SKM-1 treated with dmso at 0.1 percent for 144 hours (cell line): ENCODE measurements around the gene ZDHHC16.
"Not testable (repeated sequence)": the region's sequence is repeated elsewhere in the genome, so short reads cannot be mapped to it uniquely, and the experiment has no call there.

Source experiments
- DNase-seq: peaks from one replicate; lab custom pipeline; 2025; ENCODE audit not compliant: unreplicated experiment; lab: John Stamatoyannopoulos, UW

Gene ZDHHC16

GRCh38 chr10:97445722-97446639 is at the start of gene ZDHHC16, which contains the start of gene EXOSC1:
TSS of gene ZDHHC16 (plus strand) at chr10:97446175. CDS start at chr10:97451676, 5,501 bp downstream.
TSS of gene EXOSC1 (minus strand) at chr10:97446006. CDS start at chr10:97445985, 21 bp downstream.
- peak; percentile 98 for DNase-seq

- DNase-seq, result peak; percentile 62
Measured at GRCh38 chr10:97399843-97400545, 46.0 kb upstream of the ZDHHC16 start.

GRCh38 chr10:97400665-97401454 is 45.1 kb upstream of the ZDHHC16 start, which contains the start of gene RRP12:
TSS of gene RRP12 (minus strand) at chr10:97401340. CDS start at chr10:97401231, 109 bp downstream.
- DNase-seq, result peak; percentile 99

DNA sequence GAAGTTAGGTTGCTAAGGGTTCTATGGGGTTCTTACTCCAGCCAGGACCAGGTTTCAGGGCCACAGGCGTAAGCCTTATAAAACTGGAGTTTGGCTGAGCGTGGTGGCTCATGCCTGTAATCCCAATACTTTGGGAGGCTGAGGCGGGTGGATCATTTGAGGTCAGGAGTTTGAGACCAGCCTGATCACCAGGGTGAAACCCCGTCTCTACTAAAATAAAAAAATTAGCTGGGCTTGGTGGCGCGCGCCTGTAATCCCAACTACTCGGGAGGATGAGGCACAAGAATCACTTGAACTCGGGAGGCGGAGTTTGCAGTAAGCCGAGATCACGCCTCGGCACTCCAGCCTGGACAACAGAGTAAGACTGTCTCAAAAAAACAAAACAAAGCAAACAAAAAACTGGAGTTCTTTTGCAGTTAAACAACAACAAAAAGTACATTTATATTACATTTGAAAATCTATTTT is 44.5 kb upstream of the ZDHHC16 start:
- no peak for DNase-seq

- DNase-seq, result no peak
Measured at GRCh38 chr10:97404044-97404443, 41.9 kb upstream of the ZDHHC16 start.

DNA sequence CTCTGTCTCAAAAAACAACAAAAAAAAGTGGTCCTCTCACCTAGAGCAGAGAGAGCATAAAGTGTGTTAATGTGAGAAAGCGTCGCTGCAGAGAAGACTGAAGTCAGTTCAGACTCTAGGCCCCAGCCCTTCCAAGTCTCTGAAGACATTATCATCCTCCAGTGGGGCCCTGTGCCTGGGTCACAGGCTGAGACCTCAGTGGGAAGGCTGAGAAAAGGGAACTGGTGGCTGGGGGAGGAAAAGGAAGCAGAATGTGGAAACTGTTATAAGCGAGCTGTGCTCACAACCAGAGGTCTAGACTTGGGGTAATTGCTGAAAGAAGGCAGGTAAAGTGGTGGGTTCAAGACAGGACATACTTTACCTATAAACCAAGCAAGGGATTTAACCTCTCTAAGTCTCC is 39.9 kb upstream of the ZDHHC16 start:
- DNase-seq, result peak; percentile 92

- not testable (repeated sequence) for DNase-seq
Measured at GRCh38 chr10:97406483-97406882, 39.5 kb upstream of the ZDHHC16 start.

DNA sequence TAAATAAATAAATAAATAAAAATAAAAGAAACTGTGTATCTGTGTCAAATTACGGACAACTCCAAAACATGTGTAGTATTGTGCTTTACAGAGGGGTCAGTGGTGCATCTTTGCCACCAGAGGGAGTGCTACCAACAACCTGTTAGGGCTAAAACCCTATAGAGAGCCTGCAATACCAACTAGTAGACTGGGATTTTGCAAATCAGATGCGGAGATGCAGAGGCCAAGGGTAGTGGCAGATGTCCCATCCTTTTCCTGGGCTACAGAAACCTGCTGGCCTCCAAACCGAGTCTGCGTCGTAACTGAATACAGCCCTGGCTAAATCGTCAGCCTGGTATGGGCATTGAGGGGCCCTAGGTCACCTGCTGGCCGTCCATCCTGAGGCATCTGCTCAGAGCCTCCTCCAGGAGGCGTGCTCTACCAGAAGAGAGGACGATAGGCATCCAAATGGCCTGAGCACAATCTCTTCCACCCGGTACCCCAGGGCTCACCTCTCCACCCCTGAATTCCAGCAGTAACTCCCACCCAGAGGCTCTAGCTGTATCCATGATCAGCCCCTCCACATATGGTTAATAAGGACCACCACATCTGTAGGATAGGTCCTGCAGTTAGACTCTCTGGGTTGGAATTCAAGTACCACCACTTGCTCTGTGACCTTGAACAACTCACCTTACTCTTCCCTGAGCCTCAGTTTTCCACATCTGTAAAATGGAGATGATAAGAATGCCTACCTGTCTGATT is 38.6 kb upstream of the ZDHHC16 start:
- DNase-seq, result peak; percentile 91

GRCh38 chr10:97407952-97408248 is 38.1 kb upstream of the ZDHHC16 start:
- no peak for DNase-seq

DNA sequence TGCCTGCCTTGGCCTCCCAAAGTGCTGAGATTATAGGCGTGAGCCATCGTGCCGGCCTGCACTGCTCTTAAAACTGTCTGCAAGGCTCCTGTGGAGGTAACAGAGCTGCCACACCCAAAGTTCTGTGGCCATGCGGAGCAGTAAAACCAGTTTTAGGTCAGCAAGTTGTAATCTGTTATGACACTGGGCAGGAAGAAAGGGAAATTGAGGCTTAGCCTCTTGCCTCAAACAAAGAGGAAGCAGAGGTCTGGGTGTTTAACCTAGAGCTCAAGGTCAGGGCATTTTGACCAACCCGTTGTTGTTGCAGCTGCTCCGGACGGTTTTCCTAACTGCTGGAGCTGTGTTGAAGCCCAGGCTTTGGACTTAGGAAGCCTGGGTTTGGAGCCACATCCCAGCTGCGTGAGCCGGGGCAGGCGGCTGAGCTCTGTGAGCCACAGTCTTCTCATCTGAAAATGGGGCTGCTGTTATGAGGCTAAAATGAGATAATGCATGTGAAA is 37.4 kb upstream of the ZDHHC16 start:
- peak; percentile 97 for DNase-seq

DNA sequence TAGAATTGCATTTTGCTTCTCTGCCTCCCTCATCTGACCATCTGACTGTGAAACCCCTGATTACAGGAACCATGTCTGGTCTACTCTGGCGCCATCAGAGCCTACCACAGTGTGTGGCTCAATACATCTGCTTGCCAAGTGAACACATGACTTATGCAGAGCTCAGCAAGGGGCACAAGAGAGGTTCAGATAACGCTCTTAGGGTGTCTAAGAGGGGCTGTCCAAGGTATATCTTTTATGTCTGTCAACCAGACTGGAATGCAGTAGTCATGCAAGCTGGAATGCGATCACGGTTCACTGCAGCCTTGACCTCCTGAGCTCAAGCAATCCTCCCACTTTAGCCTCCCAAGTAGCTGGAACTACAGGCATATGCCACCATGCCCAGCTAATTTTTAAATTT is 34.6 kb upstream of the ZDHHC16 start:
- peak; percentile 58 for DNase-seq

DNA sequence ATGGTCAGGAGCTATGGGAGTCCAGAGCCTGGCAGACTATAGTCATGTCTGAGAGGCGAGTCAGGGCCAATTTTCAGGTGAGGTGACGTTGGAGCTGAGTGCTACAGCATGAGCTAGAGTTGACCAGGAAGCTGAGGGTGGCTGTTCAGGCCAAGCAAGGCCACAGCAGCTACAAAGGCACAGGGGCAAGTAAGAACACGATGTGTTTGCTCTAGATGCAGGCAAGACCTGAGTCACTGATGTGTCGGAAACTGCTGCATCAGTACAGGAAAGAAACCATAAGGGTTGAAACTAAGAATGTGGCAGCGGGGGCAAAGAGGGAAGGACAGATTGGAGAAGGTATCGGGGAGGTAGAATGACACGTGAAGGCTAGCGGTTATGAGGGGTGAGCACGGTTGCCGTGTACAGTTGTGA is 33.1 kb upstream of the ZDHHC16 start:
- DNase-seq, result no peak

GRCh38 chr10:97416565-97416964 is 29.4 kb upstream of the ZDHHC16 start:
- no peak for DNase-seq

GRCh38 chr10:97423757-97424098 is 22.2 kb upstream of the ZDHHC16 start:
- peak; percentile 41 for DNase-seq

- peak; percentile 93 for DNase-seq
Measured at GRCh38 chr10:97425964-97426775, 19.8 kb upstream of the ZDHHC16 start, which contains the start of gene PGAM1. TSS of gene PGAM1 (plus strand) at chr10:97426191. CDS start at chr10:97426308, 117 bp downstream.

- DNase-seq, result no peak
Measured at GRCh38 chr10:97426776-97427570, 19.0 kb upstream of the ZDHHC16 start.

- DNase-seq, result no peak
Measured at GRCh38 chr10:97427571-97428179, 18.3 kb upstream of the ZDHHC16 start.

DNA sequence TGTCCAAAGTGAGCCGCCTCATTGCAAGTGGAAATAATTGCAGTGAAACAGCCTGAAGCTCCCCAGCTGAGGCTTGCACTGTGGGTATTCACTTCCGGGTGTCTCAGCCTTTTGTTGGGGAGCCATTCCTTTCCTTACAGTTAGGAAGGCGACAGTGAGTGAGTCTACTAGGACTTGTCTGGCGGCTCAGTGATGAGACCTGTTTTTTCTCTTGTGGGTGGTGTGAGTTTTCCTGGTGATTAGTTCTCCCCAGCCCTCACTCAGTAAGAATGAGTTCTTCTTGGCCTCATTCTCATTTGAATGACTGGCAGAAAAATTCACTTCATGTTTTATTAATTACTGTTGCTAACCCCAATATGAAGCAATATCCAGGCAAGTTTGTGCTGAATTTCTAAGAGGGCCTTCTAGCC is 17.4 kb upstream of the ZDHHC16 start:
- DNase-seq, result peak; percentile 14
